MM.1S (cell line): ENCODE data around the gene TCF7L2.

Experiments used
- DNase-seq: peaks from one replicate; pipeline ENCODE4 v3.0.0-alpha.2; 2015
- H2AFZ ChIP-seq: fragments of 300-600 bp; sonication (generic); 2 replicates; pipeline ENCODE4 v1.6.0; 2016; ENCODE audit warnings: antibody characterized with exemption, low read length
- H3F3A ChIP-seq: fragments of 300-600 bp; sonication (generic); 2 replicates; pipeline ENCODE4 v1.6.1; 2016; ENCODE audit warnings: mild to moderate bottlenecking, antibody characterized with exemption, low read length, moderate library complexity, mixed read lengths; ENCODE audit not compliant: insufficient read depth
- H3K27ac ChIP-seq: fragments of 300-600 bp; sonication (generic); 2 replicates; pipeline ENCODE4 v1.5.1; 2016; ENCODE audit warnings: mild to moderate bottlenecking, low read length
- H3K27me3 ChIP-seq: fragments of 300-600 bp; sonication (generic); replicated peaks from 2 replicates; pipeline ENCODE4 v1.6.0; 2016; ENCODE audit warnings: low read length; ENCODE audit not compliant: insufficient read depth
- H3K36me3 ChIP-seq: fragments of 300-600 bp; sonication (generic); replicated peaks from 2 replicates; pipeline ENCODE4 v1.6.1; 2016; ENCODE audit warnings: mild to moderate bottlenecking, low read length, mixed read lengths; ENCODE audit not compliant: insufficient read depth
- H3K4me1 ChIP-seq: fragments of 300-600 bp; sonication (generic); 2 replicates; pipeline ENCODE4 v1.6.1; 2016; ENCODE audit warnings: low read length, mixed read lengths
- H3K4me2 ChIP-seq: fragments of 300-600 bp; sonication (generic); 2 replicates; pipeline ENCODE4 v1.6.0; 2016; ENCODE audit warnings: low read depth, low read length
- H3K4me3 ChIP-seq: fragments of 300-600 bp; sonication (generic); 2 replicates; pipeline ENCODE4 v1.5.1; 2016; ENCODE audit warnings: low read length, mixed read lengths
- H3K79me2 ChIP-seq: fragments of 300-600 bp; sonication (generic); 2 replicates; pipeline ENCODE4 v1.6.1; 2016; ENCODE audit warnings: mixed run types, low read length, mixed read lengths
- H3K9ac ChIP-seq: fragments of 300-600 bp; sonication (generic); 2 replicates; pipeline ENCODE4 v1.6.1; 2016; ENCODE audit warnings: low read length, mixed read lengths
- H3K9me2 ChIP-seq: fragments of 300-600 bp; sonication (generic); replicated peaks from 2 replicates; pipeline ENCODE4 v1.6.1; 2016; ENCODE audit warnings: mild to moderate bottlenecking, low read length, mixed read lengths; ENCODE audit not compliant: insufficient read depth
- H3K9me3 ChIP-seq: fragments of 300-600 bp; sonication (generic); replicated peaks from 2 replicates; pipeline ENCODE4 v1.6.1; 2016; ENCODE audit warnings: mild to moderate bottlenecking, low read length, mixed read lengths; ENCODE audit not compliant: insufficient read depth
- H4K20me1 ChIP-seq: fragments of 300-600 bp; sonication (generic); 2 replicates; pipeline ENCODE4 v1.6.1; 2016; ENCODE audit warnings: mild to moderate bottlenecking, low read length, moderate library complexity, mixed read lengths; ENCODE audit not compliant: insufficient read depth
- CTCF ChIP-seq: fragments of 300-600 bp; sonication (generic); IDR thresholded peaks from 2 replicates; pipeline ENCODE4 v1.5.1; 2016; ENCODE audit warnings: antibody characterized with exemption, low read length, mixed read lengths
- EZH2 ChIP-seq: fragments of 300-600 bp; sonication (generic); optimal IDR thresholded peaks from 2 replicates; pipeline ENCODE3; 2017; ENCODE audit warnings: low read depth, mild to moderate bottlenecking, antibody characterized with exemption, low read length, mixed read lengths
- EZH2phosphoT487 ChIP-seq: fragments of 300-600 bp; sonication (generic); IDR thresholded peaks from 2 replicates; pipeline ENCODE4 v1.6.1; 2018; ENCODE audit warnings: antibody characterized with exemption, low read length

Gene TCF7L2

GRCh38 chr10:113214331-113214730, 264.3 kb downstream of the TCF7L2 start:
- DNase-seq, result no peak
- H3K4me2 ChIP-seq, result no peak overlapping the region
- 0 out of 2 replicates have a peak, but pooled peaks cover 5% of the 10 kb centered on the region for H3K4me1 ChIP-seq
- H3K79me2 ChIP-seq, result no peaks in the 10 kb centered on the region
- no peaks in the 10 kb centered on the region for H3F3A ChIP-seq
- TF ChIP-seq CTCF, result no peak
- TF ChIP-seq EZH2phosphoT487, result no peak
- TF ChIP-seq EZH2, result no peak
- no peak overlapping the region for H2AFZ ChIP-seq
- H3K9ac ChIP-seq, result no peak overlapping the region
- H4K20me1 ChIP-seq, result no peaks in the 10 kb centered on the region
- no peaks in the 10 kb centered on the region for H3K9me2 ChIP-seq
- no peaks in the 10 kb centered on the region for H3K36me3 ChIP-seq
- no peak overlapping the region for H3K27ac ChIP-seq
- no peaks in the 10 kb centered on the region for H3K9me3 ChIP-seq
- no peaks in the 10 kb centered on the region for H3K27me3 ChIP-seq
- H3K4me3 ChIP-seq, result no peak overlapping the region

GRCh38 chr10:113216102-113216501, 266.1 kb downstream of the TCF7L2 start:
- Histone ChIP-seq H3K9ac (no peak overlapping the region), H3K36me3 (no peaks in the 10 kb centered on the region), H3K9me2 (no peaks in the 10 kb centered on the region), H3K4me1 (0 out of 2 replicates have a peak, but pooled peaks cover 5% of the 10 kb centered on the region), H3K4me2 (no peak overlapping the region), H3K27ac (no peak overlapping the region), H3K79me2 (no peaks in the 10 kb centered on the region), H3K9me3 (no peaks in the 10 kb centered on the region), H2AFZ (no peak overlapping the region), H3F3A (no peaks in the 10 kb centered on the region), H4K20me1 (no peaks in the 10 kb centered on the region), H3K27me3 (no peaks in the 10 kb centered on the region), H3K4me3 (no peak overlapping the region)
- TF ChIP-seq EZH2 (no peak), CTCF (peak; percentile 29), EZH2phosphoT487 (no peak)
- DNase-seq, result peak; percentile 45
